ENCODE results near the gene NUP93. TPM values are rescaled to one million over a fixed set of nuclear protein-coding genes. Genes with fewer than 3 reads are reported as not detected.

Gene NUP93
- total and polyA plus RNA-seq, 2 donors (not counting 3 experiments of a cell fraction or from before 2014, with no cell fraction given) = 62.3 to 124 TPM

DNA sequence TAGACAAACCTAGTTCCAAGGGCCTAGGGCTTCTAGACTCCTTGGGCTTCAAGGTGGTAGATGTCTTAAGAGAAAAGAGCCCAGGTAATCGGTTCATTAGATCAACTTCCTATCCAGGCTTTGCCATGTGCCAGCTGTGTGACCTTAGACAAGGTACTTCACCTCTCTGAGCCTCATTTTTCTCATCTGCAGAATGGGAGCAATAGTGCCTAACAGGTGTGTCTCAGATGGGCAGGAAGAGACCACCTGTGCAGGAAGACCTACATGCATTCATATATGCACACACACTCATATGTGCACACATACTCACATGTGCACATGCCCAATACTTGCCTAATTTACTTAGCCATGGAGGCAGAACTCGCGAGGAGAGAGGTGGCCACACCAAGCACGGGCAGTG lies 150.8 kb downstream of the NUP93 start:
- no peak for TF ChIP-seq GATA2 (IDR thresholded peaks at IDR 0.05; ENCODE audit: insufficient read depth, insufficient read length, low read depth, low read length)
- TF ChIP-seq, protein P1, sequence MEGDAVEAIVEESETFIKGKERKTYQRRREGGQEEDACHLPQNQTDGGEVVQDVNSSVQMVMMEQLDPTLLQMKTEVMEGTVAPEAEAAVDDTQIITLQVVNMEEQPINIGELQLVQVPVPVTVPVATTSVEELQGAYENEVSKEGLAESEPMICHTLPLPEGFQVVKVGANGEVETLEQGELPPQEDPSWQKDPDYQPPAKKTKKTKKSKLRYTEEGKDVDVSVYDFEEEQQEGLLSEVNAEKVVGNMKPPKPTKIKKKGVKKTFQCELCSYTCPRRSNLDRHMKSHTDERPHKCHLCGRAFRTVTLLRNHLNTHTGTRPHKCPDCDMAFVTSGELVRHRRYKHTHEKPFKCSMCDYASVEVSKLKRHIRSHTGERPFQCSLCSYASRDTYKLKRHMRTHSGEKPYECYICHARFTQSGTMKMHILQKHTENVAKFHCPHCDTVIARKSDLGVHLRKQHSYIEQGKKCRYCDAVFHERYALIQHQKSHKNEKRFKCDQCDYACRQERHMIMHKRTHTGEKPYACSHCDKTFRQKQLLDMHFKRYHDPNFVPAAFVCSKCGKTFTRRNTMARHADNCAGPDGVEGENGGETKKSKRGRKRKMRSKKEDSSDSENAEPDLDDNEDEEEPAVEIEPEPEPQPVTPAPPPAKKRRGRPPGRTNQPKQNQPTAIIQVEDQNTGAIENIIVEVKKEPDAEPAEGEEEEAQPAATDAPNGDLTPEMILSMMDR (IDR thresholded peaks at IDR 0.05; ENCODE audit: extremely low read depth in 1 of 2, insufficient read depth in 1 of 2, low read depth in 1 of 2, low read length in 2 of 2) = no peak
- no peak for TF ChIP-seq POLR2A (IDR thresholded peaks at IDR 0.05; ENCODE audit: low read depth, low read length)
- no peak for TF ChIP-seq MYC (IDR thresholded peaks at IDR 0.05; ENCODE audit: low read depth, low read length)
- TF ChIP-seq, protein P2, sequence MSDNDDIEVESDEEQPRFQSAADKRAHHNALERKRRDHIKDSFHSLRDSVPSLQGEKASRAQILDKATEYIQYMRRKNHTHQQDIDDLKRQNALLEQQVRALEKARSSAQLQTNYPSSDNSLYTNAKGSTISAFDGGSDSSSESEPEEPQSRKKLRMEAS (IDR thresholded peaks at IDR 0.05; ENCODE audit: insufficient read depth, insufficient read length) = no peak
- no peak for TF ChIP-seq FOS (IDR thresholded peaks at IDR 0.05; ENCODE audit: borderline replicate concordance, insufficient read depth, low read length)
- TF ChIP-seq POLR2AphosphoS5 (IDR thresholded peaks at IDR 0.05; ENCODE audit: insufficient read depth, low read depth, low read length) = no peak
- TF ChIP-seq JUN (IDR thresholded peaks at IDR 0.05; ENCODE audit: borderline replicate concordance, insufficient read depth, insufficient read length, low read depth) = no peak
- no peak for TF ChIP-seq EZH2 (IDR thresholded peaks at IDR 0.05; ENCODE audit: borderline replicate concordance, low read depth, low read length, severe bottlenecking)
- Histone ChIP-seq H2AFZ (ENCODE audit: low read depth, low read length) (no peak overlapping the region), H3K27me3 (ENCODE audit: control insufficient read depth in 2 of 2, insufficient read depth in 2 of 2, low read length in 2 of 2) (no peaks in the 10 kb centered on the region), H4K20me1 (replicated peaks; ENCODE audit: control insufficient read depth, extremely low read depth, insufficient read depth, low read length) (no peaks in the 10 kb centered on the region), H3K9me3 (replicated peaks; ENCODE audit: control insufficient read depth, insufficient read depth, low read length) (no peaks in the 10 kb centered on the region), H3K4me1 (ENCODE audit: control insufficient read depth, extremely low read depth, insufficient read depth, low read length) (no peaks in the 10 kb centered on the region), H3K9me1 (replicated peaks; ENCODE audit: control insufficient read depth, extremely low read depth, insufficient read depth, low read length) (no peaks in the 10 kb centered on the region), H3K79me2 (ENCODE audit: control insufficient read depth, insufficient read depth, low read length) (no peaks in the 10 kb centered on the region), H3K4me2 (ENCODE audit: insufficient read depth, low read length) (no peak overlapping the region), H3K4me3 (replicated peaks in 1 of 3; ENCODE audit: insufficient read depth in 1 of 3, low read depth in 1 of 3, low read length in 3 of 3) (no peak overlapping the region), H3K9ac (replicated peaks; ENCODE audit: extremely low read depth, insufficient read depth, low read length) (no peak overlapping the region), H3K36me3 (ENCODE audit: control insufficient read depth in 2 of 2, extremely low read depth in 1 of 2, insufficient read depth in 2 of 2, low read length in 2 of 2) (no peaks in the 10 kb centered on the region), H3K27ac (ENCODE audit: insufficient read depth, low read depth, low read length) (no peak overlapping the region)
- FAIRE-seq = no peak
- no peak for DNase-seq (ENCODE audit: low read depth, low spot score)
- CTCF ChIA-PET = no interaction called here
- dilution Hi-C loops (cut with MboI; ENCODE audit: extremely low pct_ligation_motif_present, low sequenced_read_pairs) (no loop called here), intact Hi-C loops (cut with micrococcal nuclease) (no loop called here)
- POLR2A ChIA-PET = no interaction called here
- BruUV-seq (replicated peaks) = no TSS peak
